ENCODE data around the gene NFIC. TPM values are rescaled to one million over a fixed set of nuclear protein-coding genes. Genes with fewer than 3 reads are reported as not detected.

Gene NFIC
- polyA plus RNA-seq, 3 donors, result 16.2 to 20.4 (median 19.4) TPM

DNA sequence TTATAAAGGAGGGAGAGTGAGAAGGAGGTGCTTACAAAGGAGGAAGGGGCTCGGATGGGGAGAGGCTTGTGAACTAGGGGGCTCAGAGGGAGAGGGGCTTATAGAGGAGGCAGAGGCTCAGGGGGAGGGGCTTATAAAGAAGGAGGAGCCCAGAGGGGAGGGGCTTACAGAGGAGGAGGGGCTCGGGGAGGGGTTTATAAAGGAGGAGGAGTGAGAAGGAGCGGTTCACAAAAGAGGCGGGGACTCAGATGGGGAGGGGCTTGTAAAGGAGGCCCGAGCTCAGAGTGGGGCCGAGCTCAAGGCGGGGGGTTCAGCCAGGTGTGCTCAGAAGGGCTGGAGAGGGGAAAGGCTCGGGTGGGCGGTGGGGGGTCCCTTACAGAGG, 113.4 kb downstream of the NFIC start:
- no peak for DNase-seq (ENCODE audit: low read depth in 3 of 3, low spot score in 2 of 3)

DNA sequence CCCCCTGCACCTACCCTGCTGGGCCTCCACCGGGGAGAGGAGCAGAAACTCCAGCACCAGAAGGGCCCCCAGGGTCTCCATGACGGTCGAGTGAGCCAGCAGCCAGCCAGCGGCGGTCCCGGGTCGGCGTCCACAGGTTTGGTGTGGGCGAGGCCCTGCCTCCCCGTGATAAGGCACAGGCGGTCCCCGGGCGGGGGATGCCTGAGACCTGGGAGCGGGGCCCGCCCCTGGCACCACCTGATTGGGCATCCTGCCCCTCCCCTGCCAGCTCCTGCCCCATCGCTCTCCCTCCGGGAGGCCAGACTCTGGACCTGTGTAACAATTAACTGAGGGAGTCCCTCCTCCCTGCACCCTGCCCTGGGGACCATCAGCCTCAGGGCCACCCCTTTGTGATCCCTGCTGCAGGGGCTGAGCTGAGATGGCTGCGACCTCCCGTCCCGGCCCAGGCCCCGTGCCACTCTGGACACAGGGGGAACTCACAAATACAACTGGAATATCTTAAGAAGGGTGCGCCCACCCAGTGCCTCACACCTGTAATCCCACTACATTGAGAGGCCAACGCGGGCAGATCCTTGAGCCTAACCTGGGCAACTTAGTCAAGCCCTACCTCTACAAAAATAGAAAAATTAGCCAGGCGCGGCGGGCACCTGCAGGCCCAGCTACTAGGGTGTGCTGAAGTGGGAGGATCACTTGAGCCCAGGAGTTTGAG, 114.2 kb downstream of the NFIC start, which contains the start of gene SMIM24:
Gene SMIM24 (minus strand): TSS at position 143 of the 709 bp plus-strand sequence. CDS start 62 bp downstream, at position 81.
- DNase-seq (ENCODE audit: low read depth in 3 of 3, low spot score in 2 of 3), result no peak

DNA sequence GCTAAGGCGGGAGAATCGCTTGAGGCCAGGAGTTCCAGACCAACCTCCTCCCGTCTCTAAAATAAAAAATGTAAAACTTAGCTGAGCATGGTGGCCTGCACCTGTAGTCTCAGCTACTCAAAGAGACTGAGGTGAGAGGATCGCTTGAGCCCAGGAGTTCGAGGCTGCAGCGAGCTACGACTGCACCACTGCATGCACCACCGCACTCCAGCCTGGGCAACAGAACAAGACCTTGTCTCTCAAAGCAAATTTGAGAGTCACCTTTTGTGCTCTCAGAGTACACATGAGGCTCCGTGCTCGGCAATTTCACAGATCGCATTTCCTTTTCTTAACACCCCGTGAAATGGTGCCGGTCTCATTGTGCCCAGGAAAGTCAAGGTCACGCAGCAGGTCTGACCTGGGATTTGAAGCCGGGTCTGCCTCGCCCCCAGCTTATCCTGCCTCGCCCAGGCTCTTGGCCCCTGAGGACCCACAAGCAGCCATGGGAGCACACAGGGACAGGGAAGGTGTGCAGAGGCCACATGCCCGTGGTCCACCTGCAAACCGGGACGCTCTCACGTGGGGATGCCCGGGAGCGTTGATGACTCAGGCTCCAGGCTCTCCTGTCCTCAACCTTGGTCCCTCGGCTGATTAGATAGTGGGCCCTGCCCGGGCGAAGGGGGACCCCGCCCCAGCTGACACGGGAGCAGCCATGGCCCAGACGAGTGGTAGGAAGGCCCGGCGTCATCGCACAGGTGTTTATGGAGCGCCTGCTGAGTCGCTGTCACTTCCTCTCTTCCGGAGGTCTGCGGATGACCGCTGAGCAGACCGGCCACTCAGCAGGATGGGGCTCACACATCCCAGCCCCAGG, 115.1 kb downstream of the NFIC start:
- no peak for DNase-seq (ENCODE audit: low read depth in 3 of 3, low spot score in 2 of 3)

DNA sequence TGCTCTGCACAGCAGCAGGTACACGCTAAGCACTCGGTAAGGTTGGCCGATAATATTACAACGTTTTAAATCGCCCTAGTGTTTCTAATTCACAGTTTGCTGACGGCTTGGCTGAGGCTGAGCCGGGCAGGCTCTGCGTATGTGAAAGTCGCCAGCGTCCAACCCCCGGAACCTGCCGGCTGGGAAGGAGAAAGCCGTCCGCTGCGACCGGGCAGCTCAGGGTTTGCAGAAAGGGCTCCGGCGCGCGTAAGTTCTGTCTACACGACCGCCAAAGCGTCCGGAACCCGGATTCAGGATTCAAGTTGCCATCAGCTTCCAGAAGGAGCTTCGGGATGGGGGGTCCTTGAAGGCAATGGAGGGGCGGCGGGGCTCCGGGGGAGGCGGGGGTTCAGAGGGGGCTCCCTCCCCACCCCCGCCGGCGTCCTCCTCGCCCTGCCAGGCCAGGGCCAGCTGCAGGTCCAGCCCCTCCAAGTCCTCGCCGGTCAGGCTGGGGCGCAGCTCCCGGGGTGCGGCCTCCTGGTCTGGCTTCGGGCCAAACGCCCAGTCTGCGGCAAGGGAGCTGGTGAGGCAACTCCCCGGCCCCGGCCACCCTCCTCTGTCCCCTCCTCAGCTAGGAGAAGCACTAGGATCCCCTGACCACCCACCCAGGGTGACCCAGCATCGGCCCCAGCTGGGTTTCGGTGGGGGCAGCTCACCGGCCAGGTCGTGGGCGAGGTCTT, 116.3 kb downstream of the NFIC start:
- no peak for DNase-seq (ENCODE audit: low read depth in 3 of 3, low spot score in 2 of 3)

DNA sequence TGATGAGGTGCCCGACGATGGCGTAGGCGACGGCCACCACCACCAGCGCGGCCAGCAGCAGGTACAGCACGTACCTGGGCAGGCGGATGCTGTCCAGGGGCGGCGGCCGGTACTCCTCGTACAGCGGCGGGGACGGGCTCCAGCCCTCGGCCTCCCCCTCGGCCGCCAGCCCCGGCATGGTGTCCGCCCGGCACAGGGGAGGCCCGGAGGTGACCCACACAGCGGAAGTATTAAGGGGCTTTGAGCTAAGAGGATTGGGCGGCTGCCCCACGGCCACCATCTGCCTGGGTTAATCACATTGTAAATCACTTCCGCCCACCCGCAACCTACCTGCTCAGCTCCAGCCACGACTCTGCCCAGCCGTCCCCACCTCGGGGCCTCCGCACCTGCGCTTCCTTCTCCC, 116.8 kb downstream of the NFIC start, which contains the start of gene SMIM44:
Gene SMIM44 (minus strand): TSS at position 216 of the 403 bp plus-strand sequence. CDS start 38 bp downstream, at position 178.
- no peak for DNase-seq (ENCODE audit: low read depth in 3 of 3, low spot score in 2 of 3)

DNA sequence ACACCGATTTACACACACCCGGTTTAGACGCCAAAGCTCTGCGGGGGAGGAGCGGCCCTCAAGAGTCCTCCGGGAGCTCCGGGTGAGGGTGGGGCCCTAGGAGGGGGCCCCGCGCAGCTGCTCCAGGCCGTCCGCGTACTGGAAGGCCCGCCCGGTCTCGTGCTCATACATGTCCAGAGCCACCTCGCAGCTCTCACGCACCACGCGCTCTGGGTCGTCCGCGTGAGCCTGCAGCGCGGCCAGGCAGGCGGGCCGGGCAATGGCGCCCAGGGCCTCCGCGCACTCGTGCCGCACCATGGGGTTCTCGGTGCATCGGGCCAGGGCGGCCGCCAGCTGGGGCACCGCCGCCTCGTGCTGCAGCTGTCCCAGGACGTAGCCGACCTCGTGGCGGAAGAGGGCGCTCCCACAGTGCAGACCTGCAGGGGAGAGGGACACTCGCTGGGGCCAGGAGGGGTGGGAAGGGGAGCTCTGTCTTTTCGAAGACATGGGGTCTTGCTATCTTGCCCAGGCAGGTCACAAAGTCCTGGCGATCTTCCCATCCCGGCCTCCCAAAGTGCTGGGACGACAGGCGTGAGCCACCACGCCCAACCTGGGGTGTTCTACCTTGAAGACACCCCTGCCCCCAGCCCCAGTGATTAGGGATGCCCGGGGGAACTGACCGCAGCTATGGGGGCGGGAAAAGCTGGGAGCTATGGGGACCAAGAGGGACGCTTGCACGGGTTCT, 125.2 kb downstream of the NFIC start:
- no peak for DNase-seq (ENCODE audit: low read depth in 3 of 3, low spot score in 2 of 3)

DNA sequence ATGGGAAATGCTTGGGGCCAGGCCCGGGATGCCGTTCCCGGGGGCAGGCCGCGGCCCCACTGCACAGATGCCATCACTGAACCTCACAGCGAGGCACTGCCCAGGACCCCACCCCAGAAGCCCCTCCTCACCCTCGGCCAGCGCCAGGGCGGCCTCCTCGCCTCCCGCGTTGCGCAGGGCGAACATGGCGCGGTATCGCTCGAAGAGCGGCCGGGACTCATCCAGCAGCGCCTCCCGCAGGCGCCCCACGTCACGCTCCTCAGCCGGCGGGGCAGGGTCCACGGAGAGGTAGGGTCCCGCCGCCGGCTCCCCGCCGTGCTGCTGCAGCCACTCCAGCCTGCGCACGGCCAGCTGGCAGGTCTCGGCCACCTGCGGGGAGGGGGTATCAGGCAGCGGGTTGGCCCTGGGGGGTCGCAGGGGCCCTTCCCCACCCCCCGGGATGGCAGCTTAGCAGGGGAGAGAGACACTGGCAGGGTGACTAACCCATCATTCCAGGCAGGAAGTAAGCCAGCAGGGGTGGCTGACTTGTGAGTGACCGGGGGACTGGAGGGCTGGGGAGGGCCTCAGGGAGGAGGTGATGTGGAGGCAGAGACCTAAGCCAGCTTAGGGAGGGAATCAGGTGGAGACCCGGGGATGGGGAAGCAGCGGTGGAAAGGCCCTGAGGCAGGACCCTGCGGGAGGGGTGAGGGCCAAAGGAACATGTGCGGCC, 125.9 kb downstream of the NFIC start:
- DNase-seq (ENCODE audit: low read depth in 3 of 3, low spot score in 2 of 3), result no peak

DNA sequence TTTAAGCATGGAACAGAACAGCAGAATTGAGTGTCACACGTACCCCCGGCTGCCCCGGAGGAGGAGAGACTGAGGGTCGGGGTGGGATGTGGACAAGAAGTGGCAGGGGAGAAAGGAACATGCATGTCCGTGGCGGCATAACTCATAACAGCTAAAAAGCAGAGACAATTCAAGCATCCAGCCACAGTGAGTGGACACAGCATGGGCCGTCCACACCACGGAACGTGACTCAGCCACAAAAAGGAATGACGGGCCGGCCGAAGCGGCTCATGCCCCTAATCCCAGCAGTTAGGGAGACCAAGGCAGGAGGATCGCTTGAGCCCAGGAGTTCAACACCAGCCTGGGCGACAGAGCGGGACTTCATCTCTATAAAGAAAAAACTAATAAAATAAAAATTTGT, 126.5 kb downstream of the NFIC start:
- no peak for DNase-seq (ENCODE audit: low read depth in 3 of 3, low spot score in 2 of 3)

DNA sequence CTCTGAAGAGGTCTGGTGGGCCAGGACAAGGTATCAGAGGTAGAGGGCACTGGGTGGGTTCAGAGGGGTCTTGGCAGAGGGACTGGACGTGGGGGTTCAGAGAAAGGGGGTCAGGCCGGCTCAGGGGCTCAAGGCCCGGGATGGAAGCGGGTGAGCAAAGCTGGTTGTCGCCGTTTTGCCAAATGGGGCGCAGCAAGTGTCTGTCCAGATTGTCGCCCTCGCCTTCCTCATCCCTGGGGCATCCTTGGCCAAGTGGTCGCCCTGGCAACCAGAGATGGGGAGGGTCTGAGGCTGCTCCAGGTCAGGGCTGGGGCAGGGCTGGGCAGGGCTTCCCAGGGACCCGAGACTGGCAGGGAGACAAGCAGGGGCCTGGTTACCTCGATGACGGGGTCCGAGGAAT, 127.3 kb downstream of the NFIC start:
- DNase-seq (ENCODE audit: low read depth in 3 of 3, low spot score in 2 of 3), result no peak

DNA sequence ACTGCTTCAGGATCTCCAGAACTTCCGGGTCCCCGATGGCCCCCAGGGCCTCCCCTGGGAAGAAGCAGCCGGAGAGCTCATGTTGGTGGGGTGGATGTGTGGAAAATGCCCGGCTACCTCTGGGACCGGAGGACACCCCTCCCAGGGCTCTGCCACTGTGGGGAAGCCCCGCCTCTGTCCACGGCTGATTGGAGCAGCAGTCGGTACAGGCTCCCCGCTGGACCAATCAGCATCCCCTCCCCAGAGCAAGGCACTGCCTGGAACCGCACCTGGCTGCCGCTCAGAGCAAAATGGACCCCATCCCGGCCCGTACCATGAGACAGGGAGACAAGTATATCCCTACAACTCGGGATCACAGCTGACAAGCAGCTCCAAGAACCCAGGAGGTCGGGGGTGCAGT, 127.7 kb downstream of the NFIC start:
- DNase-seq (ENCODE audit: low read depth in 3 of 3, low spot score in 2 of 3), result no peak

DNA sequence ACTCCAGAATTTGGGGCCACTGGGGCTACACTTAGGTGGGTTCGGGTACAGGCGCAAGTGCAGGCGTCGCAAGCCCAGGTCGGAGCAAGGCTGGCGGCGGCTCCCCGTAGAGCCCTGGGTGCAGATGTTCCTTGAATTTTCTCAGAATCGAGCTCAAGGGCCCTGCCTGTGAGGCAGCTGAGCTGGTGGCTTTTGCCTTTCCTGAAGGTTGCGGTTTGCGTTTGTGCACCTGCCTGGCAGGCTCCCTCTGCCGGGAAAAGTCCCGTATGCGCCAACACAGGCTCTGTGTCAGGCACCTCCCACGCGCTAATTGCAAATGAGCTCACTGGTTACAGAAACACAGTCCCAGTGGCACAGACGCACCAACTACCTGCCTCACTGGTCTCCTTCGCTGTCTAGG, 128.2 kb downstream of the NFIC start:
- DNase-seq (ENCODE audit: low read depth in 3 of 3, low spot score in 2 of 3), result no peak

DNA sequence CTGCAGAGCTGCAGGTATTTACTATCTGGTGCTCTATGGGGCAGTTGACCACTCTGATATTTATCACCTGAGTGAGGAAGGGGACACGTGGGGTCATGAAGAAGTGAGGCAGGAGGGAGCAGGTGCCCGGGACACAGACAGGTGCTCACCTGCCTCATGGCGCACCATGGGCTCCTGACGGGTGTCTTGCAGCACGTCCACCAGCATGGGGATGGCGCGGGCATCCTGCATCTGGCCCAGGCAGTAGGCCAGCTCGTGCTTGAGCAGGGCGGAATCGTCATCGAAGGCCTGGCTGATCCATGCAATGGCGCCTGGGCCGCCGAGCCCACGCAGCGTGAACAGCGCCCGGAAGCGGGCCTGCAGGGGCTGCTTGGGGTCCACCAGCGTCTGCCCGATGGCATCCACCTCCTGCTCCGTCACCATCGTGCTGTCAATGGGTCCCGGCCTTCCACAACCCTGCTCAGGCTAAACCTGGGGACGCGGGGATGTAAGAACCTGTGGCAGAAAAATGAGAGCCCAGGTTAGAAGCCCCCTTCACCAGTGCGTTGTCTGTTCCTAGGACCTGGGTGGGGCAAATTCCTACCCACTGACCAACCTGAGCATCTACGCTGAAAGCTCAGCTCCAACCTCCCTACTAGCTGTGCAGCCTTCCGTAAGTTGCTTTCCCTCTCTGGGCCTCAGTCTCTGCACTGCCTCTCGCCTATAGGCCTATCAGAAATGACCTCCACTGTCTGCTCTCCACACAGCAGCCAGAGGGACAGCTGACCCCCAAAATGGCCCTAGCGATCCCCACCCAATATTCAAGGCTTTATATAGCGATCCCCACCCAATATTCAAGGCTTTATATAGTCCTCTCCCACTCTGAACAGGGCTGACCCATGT, 130.2 kb downstream of the NFIC start:
- no peak for DNase-seq (ENCODE audit: low read depth in 3 of 3, low spot score in 2 of 3)

DNA sequence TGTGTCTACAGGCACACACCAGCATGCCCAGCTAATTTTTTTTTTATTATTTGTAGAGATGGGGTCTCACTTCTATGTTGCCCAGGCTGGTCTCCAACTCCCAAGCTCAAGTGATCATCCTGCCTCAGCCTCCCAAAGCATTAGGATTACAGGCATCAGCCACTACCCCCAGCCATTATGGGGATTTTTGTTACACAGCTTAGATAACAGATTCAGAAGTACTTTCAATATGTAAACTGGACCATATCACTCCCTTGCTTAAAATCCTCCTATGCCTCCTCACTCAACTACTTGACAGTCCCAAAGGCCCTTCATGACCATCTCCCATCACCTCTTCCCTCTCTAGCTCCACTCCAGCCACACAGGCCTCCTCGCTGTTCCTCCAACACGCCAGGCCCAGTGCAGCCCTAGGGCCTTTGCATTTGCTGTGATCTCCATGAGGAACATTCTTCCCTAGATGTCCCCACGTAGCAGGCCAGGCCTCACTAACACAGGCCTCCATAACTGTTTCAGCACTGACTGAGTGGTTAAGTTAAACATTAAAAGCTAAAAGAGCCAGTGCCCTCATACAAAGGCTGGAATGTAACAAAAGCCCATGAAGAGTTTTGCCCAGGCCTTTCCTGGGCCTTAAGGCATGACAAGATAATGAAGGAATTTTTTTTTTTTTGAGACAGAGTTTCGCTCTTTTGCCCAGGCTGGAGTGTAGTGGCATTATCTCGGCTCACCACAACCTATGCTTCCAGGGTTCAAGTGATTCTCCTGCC, 131.6 kb downstream of the NFIC start:
- no peak for DNase-seq (ENCODE audit: low read depth in 3 of 3, low spot score in 2 of 3)

DNA sequence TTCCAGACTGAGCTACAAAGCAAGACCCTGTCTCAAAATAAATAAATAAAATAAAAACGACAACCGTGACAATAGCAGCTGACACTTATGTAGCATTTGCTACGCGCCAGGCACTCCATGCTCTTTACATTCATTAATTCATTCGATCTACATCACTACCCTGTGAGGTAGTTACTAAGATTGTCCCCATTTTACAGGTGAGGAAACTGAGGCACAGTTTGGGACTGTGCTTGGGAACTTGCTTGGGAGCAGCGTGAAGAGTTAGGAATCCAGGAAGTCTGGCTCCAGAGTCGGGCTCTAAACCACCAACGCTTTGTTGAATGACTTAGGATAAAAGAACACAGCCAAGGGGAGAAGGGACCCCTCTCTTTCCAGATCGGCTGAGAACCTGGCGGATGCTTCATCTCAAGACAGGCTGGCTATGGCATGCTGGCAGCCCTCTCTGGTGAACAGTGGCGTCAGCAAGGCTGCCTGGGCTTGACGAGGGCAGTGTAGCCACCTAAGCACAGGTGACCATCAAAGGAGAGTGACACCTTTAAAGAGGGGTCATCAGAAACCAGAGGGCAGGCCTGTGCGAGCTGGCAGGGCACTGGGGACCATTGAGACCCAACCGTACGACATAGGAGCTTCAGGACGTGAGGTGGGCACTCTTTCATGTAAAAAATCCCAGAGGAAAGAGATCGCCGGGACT, 133.5 kb downstream of the NFIC start:
- DNase-seq (ENCODE audit: low read depth in 3 of 3, low spot score in 2 of 3), result no peak

DNA sequence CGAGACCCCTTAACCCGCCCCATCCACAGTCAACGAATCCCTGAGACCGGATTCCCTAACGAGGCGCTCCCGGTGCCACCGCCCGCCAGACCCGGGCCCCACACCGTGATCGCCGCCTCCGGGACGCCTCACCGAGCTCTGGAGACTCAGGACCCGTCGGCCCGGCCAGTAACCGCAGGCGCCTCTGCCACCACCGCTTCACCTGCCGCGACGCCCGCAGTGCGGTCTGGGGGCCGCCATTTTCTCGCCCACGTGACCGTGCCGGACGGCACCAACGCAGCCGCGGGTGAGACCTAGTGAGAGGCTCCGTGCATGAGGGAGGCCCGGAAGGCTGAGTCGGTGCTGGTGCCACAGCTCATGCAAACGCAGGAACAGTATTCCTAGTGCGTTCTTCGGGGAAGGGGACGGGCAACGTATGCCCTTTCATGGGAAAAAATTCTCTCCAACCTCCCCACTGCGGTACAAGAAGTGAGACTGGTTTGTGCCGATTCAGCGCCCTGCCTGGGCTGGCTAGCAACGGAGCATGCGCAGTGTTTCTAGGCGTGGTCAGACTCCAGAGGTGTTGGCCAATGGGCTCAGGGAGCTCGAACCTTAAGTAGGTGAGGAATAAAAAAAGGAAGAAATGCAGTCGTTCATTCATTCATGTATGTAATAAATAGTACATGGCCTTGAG, 134.2 kb downstream of the NFIC start, which contains the start of gene DOHH:
Gene DOHH (minus strand): TSS at position 246 of the 673 bp plus-strand sequence. CDS start 3,860 bp downstream, outside the sequence.
- peak; percentile 94 to 96 (median 96) for DNase-seq (ENCODE audit: low read depth in 3 of 3, low spot score in 2 of 3)

DNA sequence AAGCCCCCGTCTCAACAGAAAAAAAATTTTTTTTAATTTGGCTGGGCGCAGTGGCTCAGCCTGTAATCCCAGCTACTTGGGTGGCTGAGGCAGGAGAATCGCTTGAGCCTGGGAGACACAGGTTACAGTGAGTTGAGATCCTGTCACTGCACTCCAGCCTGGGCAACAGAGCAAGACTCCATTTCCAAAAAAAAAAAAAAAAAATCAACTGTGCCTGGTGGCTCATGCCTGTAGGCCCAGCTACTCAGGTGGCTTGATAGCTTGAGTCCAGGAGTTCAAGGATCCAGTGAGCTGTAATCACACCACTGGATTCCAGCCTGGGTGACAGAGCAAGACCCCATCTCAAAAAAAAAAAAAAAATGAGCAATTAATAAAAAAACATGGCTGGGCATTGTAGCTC, 135.4 kb downstream of the NFIC start:
- DNase-seq (ENCODE audit: low read depth in 3 of 3, low spot score in 2 of 3), result no peak

DNA sequence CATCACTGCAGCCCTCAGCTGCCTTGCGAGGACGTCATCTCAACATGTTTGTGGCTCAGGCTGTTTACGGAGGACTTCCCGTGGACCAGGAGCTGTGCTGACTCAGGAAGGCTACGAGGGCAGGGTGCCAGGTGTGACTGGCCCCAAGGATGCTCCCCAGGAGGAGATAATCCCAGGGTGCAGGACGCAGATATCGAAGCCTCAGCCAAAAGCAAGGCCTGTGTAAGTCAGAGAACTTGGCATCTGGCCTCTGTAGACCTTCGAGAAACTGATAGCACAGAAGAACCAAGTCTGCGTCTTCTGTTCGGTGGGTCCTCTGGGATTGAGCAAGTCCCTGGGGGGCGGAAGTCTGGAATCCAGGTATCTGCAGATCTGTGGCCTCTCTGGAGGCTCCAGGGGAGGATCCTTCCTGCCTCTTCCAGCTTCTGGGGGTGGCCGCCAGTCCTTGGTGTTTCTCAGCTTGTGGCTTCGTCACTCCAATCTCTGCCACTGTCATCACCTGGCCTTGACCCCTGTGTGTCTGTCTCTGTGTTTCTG, 136.7 kb downstream of the NFIC start:
- DNase-seq (ENCODE audit: low read depth in 3 of 3, low spot score in 2 of 3), result no peak
